ENCODE results near the gene ARV1.

GRCh38 chr1:230964896-230965295, 14.0 kb upstream of the ARV1 start:
- TF ChIP-seq CTCF (conservative IDR thresholded peaks at IDR 0.05 in 1 of 2, IDR thresholded peaks at IDR 0.05 in 1 of 2; ENCODE audit: low read depth in 1 of 2, low read length in 2 of 2) (no peak), EZH2 (IDR thresholded peaks at IDR 0.05; ENCODE audit: low read length, missing control alignments) (no peak)
